Esophagus squamous epithelium (tissue), 5 donors: Measurements from ENCODE around the gene CAMTA1. TPM values are rescaled to one million over a fixed set of nuclear protein-coding genes. Genes with fewer than 3 reads are reported as not detected.

Experiments used
- DNase-seq: peaks from one replicate; lab custom pipeline; 2025; lab: John Stamatoyannopoulos, UW
- H3K27ac ChIP-seq, 4 donors: fragments of 200-600 bp; sonication (generic); one replicate each; pipeline ENCODE4 v1.5.1; 2016 to 2019; ENCODE audit warnings: mild to moderate bottlenecking in 1 of 4
- H3K27me3 ChIP-seq, 4 donors: fragments of 200-600 bp; sonication (generic); 1 replicate in 3 of 4; 2 replicates in 1 of 4; pipeline versions ENCODE4 v1.5.1 to v1.6.0; 2017 to 2021; ENCODE audit warnings: antibody characterized with exemption in 1 of 4
- H3K36me3 ChIP-seq, 3 donors: fragments of 200-600 bp; sonication (generic); one replicate each; pipeline ENCODE4 v1.5.1; 2016 to 2019
- H3K4me1 ChIP-seq, 3 donors: fragments of 200-600 bp; sonication (generic); one replicate each; pipeline ENCODE4 v1.5.1; 2017 to 2019
- H3K4me3 ChIP-seq, 4 donors: fragments of 200-600 bp; sonication (generic); 1 replicate in 3 of 4; 2 replicates in 1 of 4; pipeline ENCODE4 v1.5.1; 2016 to 2019; ENCODE audit warnings: mild to moderate bottlenecking in 2 of 4, moderate library complexity in 1 of 4
- H3K9me3 ChIP-seq, 3 donors: fragments of 200-600 bp; sonication (generic); one replicate each; pipeline ENCODE4 v1.5.1; 2016 to 2019
- POLR2A ChIP-seq, 4 donors: fragments of 450-650 bp; IDR thresholded peaks; one replicate each; pipeline ENCODE4 v1.6.1; 2017; ENCODE audit warnings: antibody characterized with exemption in 4 of 4, mild to moderate bottlenecking in 4 of 4, moderate library complexity in 3 of 4
- WGBS, 2 donors: methylation state at CpG; one replicate each; pipeline ENCODE4 v1.1.5; 2018; 5-methylcytosine and 5-hydroxymethylcytosine counted together
- intact Hi-C: fragments of 100-400 bp; cut with DNase I; formaldehyde crosslinking; loops from one replicate; pipeline ENCODE4 v1.15.0; 2022
- total RNA-seq, 4 donors: library from RNA; depleted of rRNA; stranded (reverse); fragments of >200 nt; gene quantifications; one replicate each; pipeline ENCODE4 v1.1.0, GENCODE V29; 2016
- TF ChIP-seq, protein P1 (sequence below), 6 experiments: fragments of 450-650 bp in 4 of 6; fragments of 200-600 bp in 2 of 6; sonication (generic) in 2 of 6; IDR thresholded peaks; one replicate each; pipeline ENCODE4 v1.5.1; 2016 to 2019; ENCODE audit warnings: antibody characterized with exemption in 6 of 6, mild to moderate bottlenecking in 4 of 6, moderate library complexity in 4 of 6
- donor health status: DM: yes; HTN: yes; CAD: no.

CAMTA1 gene
- total RNA-seq, 4 donors from 2014 or later, result 31.3 to 77.4 (median 45.9) TPM

DNA sequence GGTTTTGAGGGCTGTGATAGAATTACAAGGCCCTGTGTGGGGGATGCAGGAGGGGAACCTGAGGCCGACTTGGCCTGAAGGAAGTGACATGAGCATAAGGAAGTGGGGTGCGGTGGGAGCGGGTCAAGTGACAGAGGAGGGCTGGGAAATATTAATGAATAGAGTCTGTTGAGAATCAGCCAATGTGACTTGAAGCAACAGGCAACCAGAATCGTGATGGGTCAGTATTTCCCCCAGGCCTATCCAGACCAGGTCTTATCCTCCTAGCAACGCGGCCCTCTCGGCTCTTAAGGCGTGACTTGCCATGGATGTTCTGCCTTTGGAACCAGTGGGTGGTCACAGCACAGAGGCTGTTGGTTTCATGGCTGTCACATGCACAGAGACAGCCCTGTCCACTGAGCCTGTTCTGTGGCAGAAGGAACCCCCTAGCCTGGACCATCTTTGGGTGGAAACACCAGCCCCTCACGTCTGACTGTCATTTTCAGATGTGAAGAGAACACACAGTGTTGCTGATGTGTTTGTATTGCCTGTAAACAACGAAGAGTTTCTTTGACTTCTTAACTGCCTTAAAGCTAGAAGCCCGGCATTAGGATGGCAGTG, 468.8 kb downstream of the CAMTA1 start:
- no peak for DNase-seq
- Histone ChIP-seq H3K9me3 (no peaks in the 10 kb centered on the region), H3K27ac (no peak overlapping the region), H3K36me3 (no peaks in the 10 kb centered on the region), H3K27me3 (no peaks in the 10 kb centered on the region), H3K4me1 (no peaks in the 10 kb centered on the region), H3K4me3 (no peak overlapping the region)
- TF ChIP-seq, protein P1, sequence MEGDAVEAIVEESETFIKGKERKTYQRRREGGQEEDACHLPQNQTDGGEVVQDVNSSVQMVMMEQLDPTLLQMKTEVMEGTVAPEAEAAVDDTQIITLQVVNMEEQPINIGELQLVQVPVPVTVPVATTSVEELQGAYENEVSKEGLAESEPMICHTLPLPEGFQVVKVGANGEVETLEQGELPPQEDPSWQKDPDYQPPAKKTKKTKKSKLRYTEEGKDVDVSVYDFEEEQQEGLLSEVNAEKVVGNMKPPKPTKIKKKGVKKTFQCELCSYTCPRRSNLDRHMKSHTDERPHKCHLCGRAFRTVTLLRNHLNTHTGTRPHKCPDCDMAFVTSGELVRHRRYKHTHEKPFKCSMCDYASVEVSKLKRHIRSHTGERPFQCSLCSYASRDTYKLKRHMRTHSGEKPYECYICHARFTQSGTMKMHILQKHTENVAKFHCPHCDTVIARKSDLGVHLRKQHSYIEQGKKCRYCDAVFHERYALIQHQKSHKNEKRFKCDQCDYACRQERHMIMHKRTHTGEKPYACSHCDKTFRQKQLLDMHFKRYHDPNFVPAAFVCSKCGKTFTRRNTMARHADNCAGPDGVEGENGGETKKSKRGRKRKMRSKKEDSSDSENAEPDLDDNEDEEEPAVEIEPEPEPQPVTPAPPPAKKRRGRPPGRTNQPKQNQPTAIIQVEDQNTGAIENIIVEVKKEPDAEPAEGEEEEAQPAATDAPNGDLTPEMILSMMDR (IDR thresholded peaks at IDR 0.05), result no peak
- TF ChIP-seq POLR2A (IDR thresholded peaks at IDR 0.05), result no peak
- WGBS, 2 donors, result 86 to 91% methylated on average over 11 of the region's 11 CpGs
- intact Hi-C loops, result no loop called here

DNA sequence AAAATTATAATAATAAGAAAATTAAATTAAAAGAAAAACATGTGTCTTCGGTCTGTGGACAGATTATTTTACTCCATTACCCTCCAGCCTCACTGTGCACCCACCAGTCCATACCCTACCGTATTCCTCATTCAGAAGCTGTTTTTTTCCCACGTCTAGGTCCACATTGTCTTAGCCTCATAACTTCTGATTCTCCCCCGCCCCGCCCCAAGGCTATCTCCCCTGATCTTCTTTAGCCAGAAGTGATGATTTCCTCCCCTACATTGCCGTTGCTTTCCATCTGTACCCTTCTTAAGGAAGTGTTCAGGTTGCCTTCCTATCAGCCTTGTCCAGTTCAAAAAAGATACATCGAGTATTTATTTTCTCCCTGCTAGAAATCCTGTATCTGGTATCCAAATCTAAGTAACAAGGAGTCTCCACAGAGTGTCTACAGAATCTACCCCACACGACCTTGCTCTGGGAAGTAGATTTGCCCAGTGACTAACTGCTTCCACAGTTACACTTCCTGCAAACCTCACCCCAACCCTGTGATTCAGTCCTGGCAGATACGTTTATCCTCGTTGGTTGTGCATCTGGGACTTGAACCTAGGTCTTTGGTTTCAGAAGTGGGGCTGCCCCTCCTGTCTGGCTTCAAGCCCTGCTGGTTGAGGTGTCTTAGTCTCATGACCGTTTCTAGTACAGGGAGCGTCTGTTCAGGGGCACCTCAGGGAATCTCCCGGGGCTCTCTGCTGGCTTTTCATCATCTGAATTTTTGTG, 470.2 kb downstream of the CAMTA1 start:
- no peaks in the 10 kb centered on the region for H3K9me3 ChIP-seq
- WGBS, 2 donors, result 61 to 63% methylated on average over 13 of the region's 13 CpGs
- no peak for DNase-seq
- no peaks in the 10 kb centered on the region for H3K4me1 ChIP-seq
- intact Hi-C loops, result no loop called here
- H3K36me3 ChIP-seq, result no peaks in the 10 kb centered on the region
- no peak overlapping the region for H3K4me3 ChIP-seq
- TF ChIP-seq, protein P1 (IDR thresholded peaks at IDR 0.05), result no peak
- no peak for TF ChIP-seq POLR2A (IDR thresholded peaks at IDR 0.05)
- no peak overlapping the region for H3K27ac ChIP-seq
- no peaks in the 10 kb centered on the region for H3K27me3 ChIP-seq

DNA sequence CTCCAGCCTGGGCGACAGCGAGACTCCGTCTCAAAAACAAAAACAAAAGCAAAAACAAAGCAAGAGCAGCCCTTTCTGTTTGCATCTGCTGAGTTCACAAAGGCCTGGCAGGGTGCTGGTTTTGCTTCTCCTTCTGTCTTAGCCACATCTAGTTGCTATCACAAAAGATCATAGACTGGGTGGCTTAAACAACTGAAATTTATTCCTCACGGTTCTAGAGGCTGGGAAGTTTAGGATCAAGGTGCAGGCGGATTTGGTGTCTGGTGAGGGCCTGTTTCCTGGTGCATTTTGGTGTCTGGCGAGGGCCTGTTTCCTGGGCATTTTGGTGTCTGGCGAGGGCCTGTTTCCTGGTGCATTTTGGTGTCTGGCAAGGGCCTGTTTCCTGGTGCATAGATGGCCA, 471.3 kb downstream of the CAMTA1 start:
- Histone ChIP-seq H3K4me1 (no peaks in the 10 kb centered on the region), H3K36me3 (no peaks in the 10 kb centered on the region), H3K4me3 (no peak overlapping the region), H3K27ac (no peak overlapping the region), H3K9me3 (no peaks in the 10 kb centered on the region), H3K27me3 (peaks cover 0 to 3% (median 0%) of the 10 kb centered on the region in 4 donors)
- intact Hi-C loops, result no loop called here
- DNase-seq, result no peak
- TF ChIP-seq POLR2A (IDR thresholded peaks at IDR 0.05), result no peak
- TF ChIP-seq, protein P1 (IDR thresholded peaks at IDR 0.05), result no peak
- WGBS, 2 donors, result 92 to 96% methylated on average over 6 to 7 of the region's 7 CpGs

DNA sequence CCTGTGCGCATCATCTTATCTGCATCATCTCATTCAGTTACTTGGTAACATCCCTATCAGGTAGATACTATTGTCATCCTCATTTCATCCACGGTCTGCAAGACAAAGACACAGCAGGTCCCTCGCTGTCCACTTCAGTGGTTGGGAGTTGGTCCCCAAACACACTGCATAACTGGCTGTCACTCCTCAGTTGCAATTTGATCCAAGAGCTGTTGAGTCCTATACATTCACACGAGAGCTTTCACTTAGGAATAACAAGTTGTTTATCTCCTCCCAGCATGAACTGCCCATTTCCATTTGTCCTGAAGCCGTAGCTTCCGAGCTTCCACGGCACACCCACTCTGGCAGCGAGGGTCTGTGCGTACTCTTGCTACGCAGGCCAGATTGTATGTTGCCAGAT, 472.0 kb downstream of the CAMTA1 start:
- Histone ChIP-seq H3K4me3 (no peak overlapping the region), H3K27ac (no peak overlapping the region), H3K27me3 (peaks cover 0 to 10% (median 0%) of the 10 kb centered on the region in 4 donors), H3K4me1 (peaks cover 0 to under 1% (median 0%) of the 10 kb centered on the region in 3 donors), H3K36me3 (no peaks in the 10 kb centered on the region), H3K9me3 (no peaks in the 10 kb centered on the region)
- WGBS, 2 donors, result 54 to 58% methylated on average over 8 to 9 of the region's 10 CpGs
- TF ChIP-seq, protein P1 (IDR thresholded peaks at IDR 0.05), result no peak
- TF ChIP-seq POLR2A (IDR thresholded peaks at IDR 0.05), result no peak
- intact Hi-C loops, result no loop called here
- DNase-seq, result no peak

DNA sequence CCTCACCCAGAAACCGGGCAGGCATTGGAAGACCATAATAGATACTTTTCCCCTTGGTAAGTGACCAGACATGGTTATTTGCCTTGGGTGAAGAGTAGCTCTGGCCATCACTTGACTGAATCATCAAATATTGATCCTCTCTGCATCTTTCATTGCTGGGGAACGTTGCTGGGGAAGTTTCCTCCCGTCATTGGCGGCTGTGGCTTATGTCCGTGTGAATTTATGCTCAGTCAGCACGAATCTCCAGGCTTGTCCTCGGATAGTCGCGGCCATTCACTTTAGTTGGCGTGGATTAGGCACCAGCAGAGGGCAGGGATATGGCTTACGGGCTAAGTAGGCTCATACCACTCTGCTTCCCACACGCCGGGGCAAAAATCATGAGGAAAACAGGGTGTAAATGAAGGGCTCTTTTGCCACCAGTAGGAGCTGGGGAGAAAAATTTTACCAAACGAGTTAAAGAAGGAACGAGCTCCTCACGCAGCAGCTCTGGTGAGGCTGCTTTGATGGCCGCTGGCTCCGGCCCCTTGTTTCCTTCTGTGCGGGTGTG, 473.4 kb downstream of the CAMTA1 start:
- WGBS, 2 donors, result 84 to 87% methylated on average over 14 to 19 of the region's 19 CpGs
- DNase-seq, result no peak
- TF ChIP-seq POLR2A (IDR thresholded peaks at IDR 0.05), result no peak
- TF ChIP-seq, protein P1 (IDR thresholded peaks at IDR 0.05), result no peak
- Histone ChIP-seq H3K27me3 (peaks cover 0 to 22% (median 0%) of the 10 kb centered on the region in 4 donors), H3K4me3 (no peak overlapping the region), H3K4me1 (peaks cover 2 to 12% (median 4%) of the 10 kb centered on the region in 3 donors), H3K36me3 (no peaks in the 10 kb centered on the region), H3K27ac (no peak overlapping the region), H3K9me3 (no peaks in the 10 kb centered on the region)
- intact Hi-C loops, result no loop called here
